Left renal pelvis (tissue), 4 donors: Measurements from ENCODE around the gene SPRY1. TPM values are rescaled to one million over a fixed set of nuclear protein-coding genes. Genes with fewer than 3 reads are reported as not detected.

Experiments used
- DNase-seq, 4 donors: peaks; one replicate each; pipeline ENCODE4 v3.0.0-alpha.2; 2013; ENCODE audit warnings: low read depth in 4 of 4, low spot score in 3 of 4
- polyA plus RNA-seq, 4 donors: library from polyadenylated mRNA; unstranded; fragments of 120-200 nt; gene quantifications; one replicate each; pipeline ENCODE4 v1.2.1, GENCODE V29; 2013; ENCODE audit not compliant: insufficient read length in 4 of 4

Gene SPRY1
- 100 to 1,000 TPM in 1 of 4 donors, 10 to 100 TPM in 3; 89.9 to 118 (median 94.0) TPM for polyA plus RNA-seq

- peak; percentile 84 to 94 (median 88) for DNase-seq
These were observed at the start of gene SPRY1 for GRCh38 chr4:123396307-123397143. TSS of gene SPRY1 (plus strand) at chr4:123396795. CDS start at chr4:123401592, 4,797 bp downstream.

- DNase-seq = no peak
These were observed 49.6 kb upstream of the SPRY1 start for GRCh38 chr4:123346951-123347350.

GRCh38 chr4:123348946-123349345 lies 47.6 kb upstream of the SPRY1 start:
- DNase-seq = no peak

GRCh38 chr4:123349421-123350190 lies 47.0 kb upstream of the SPRY1 start:
- no peak for DNase-seq

GRCh38 chr4:123350191-123350544 lies 46.4 kb upstream of the SPRY1 start:
- DNase-seq = no peak

- DNase-seq = no peak
These were observed 45.9 kb upstream of the SPRY1 start for GRCh38 chr4:123350726-123351125.

- DNase-seq = no peak
These were observed 44.9 kb upstream of the SPRY1 start for GRCh38 chr4:123351713-123352112.

GRCh38 chr4:123352240-123352945 lies 44.2 kb upstream of the SPRY1 start:
- no peak for DNase-seq

GRCh38 chr4:123352966-123353365 lies 43.6 kb upstream of the SPRY1 start:
- no peak for DNase-seq

- no peak for DNase-seq
These were observed 42.9 kb upstream of the SPRY1 start for GRCh38 chr4:123353656-123354055.

GRCh38 chr4:123354701-123355100 lies 41.9 kb upstream of the SPRY1 start:
- no peak for DNase-seq

- DNase-seq = no peak
These were observed 39.7 kb upstream of the SPRY1 start for GRCh38 chr4:123356921-123357320.

GRCh38 chr4:123359449-123360315 lies 36.9 kb upstream of the SPRY1 start:
- DNase-seq = no peak

- DNase-seq = no peak
These were observed 35.3 kb upstream of the SPRY1 start for GRCh38 chr4:123361195-123361861.

- DNase-seq = no peak
These were observed 34.5 kb upstream of the SPRY1 start for GRCh38 chr4:123362103-123362502.

- no peak for DNase-seq
These were observed 32.9 kb upstream of the SPRY1 start for GRCh38 chr4:123363729-123364128.

GRCh38 chr4:123364906-123365305 lies 31.7 kb upstream of the SPRY1 start:
- DNase-seq = no peak

GRCh38 chr4:123365412-123365811 lies 31.2 kb upstream of the SPRY1 start:
- DNase-seq = no peak

GRCh38 chr4:123366144-123366748 lies 30.3 kb upstream of the SPRY1 start:
- DNase-seq = no peak
